SHP77 (cell line): Measurements from ENCODE around the gene DIAPH2.

ENCODE experiments used
- DNase-seq, 2 experiments: peaks; one replicate each; lab custom pipeline; 2025; lab: John Stamatoyannopoulos, UW

Gene DIAPH2

GRCh38 chrX:97189668-97190067 is 505.0 kb downstream of the DIAPH2 start:
- no peak for DNase-seq

- no peak for DNase-seq
Measured at GRCh38 chrX:97199501-97199900, 514.9 kb downstream of the DIAPH2 start.

GRCh38 chrX:97200454-97200853 is 515.8 kb downstream of the DIAPH2 start:
- DNase-seq = no peak

- DNase-seq = no peak
Measured at GRCh38 chrX:97210501-97210900, 525.9 kb downstream of the DIAPH2 start.

- DNase-seq = no peak
Measured at GRCh38 chrX:97211070-97211469, 526.4 kb downstream of the DIAPH2 start.

GRCh38 chrX:97215186-97215585 is 530.5 kb downstream of the DIAPH2 start:
- DNase-seq = no peak

- no peak for DNase-seq
Measured at GRCh38 chrX:97224148-97224547, 539.5 kb downstream of the DIAPH2 start.

GRCh38 chrX:97229318-97229717 is 544.7 kb downstream of the DIAPH2 start:
- no peak for DNase-seq

- no peak for DNase-seq
Measured at GRCh38 chrX:97230948-97231347, 546.3 kb downstream of the DIAPH2 start.

- no peak for DNase-seq
Measured at GRCh38 chrX:97234471-97235081, 549.9 kb downstream of the DIAPH2 start.

- DNase-seq = no peak
Measured at GRCh38 chrX:97238632-97239031, 554.0 kb downstream of the DIAPH2 start.

GRCh38 chrX:97252111-97252510 is 567.5 kb downstream of the DIAPH2 start:
- no peak for DNase-seq

- no peak for DNase-seq
Measured at GRCh38 chrX:97260679-97261078, 576.0 kb downstream of the DIAPH2 start.

- DNase-seq = no peak
Measured at GRCh38 chrX:97266406-97267121, 581.9 kb downstream of the DIAPH2 start.

- no peak for DNase-seq
Measured at GRCh38 chrX:97267396-97268181, 582.9 kb downstream of the DIAPH2 start.

- DNase-seq = no peak
Measured at GRCh38 chrX:97268182-97268680, 583.6 kb downstream of the DIAPH2 start.

GRCh38 chrX:97284531-97284930 is 599.9 kb downstream of the DIAPH2 start:
- DNase-seq = no peak

- no peak for DNase-seq
Measured at GRCh38 chrX:97290199-97290598, 605.6 kb downstream of the DIAPH2 start.

GRCh38 chrX:97294041-97294440 is 609.4 kb downstream of the DIAPH2 start:
- no peak for DNase-seq

- no peak for DNase-seq
Measured at GRCh38 chrX:97295954-97296353, 611.3 kb downstream of the DIAPH2 start.

GRCh38 chrX:97306771-97307470 is 622.3 kb downstream of the DIAPH2 start:
- no peak for DNase-seq

GRCh38 chrX:97308171-97308570 is 623.5 kb downstream of the DIAPH2 start:
- no peak for DNase-seq
